HG03025 (cell line): ENCODE data around the gene HEATR5A.
"Not testable (repeated sequence)": the region's sequence is repeated elsewhere in the genome, so short reads cannot be mapped to it uniquely, and the experiment has no call there.

Source experiments
- ATAC-seq: cut with Tn5 transposase; IDR thresholded peaks from one replicate; pipeline ENCODE4 v1.9.1; 2021; ENCODE audit warnings: mild to moderate bottlenecking, moderate library complexity; ENCODE audit not compliant: unreplicated experiment, low FRiP score

Gene HEATR5A

GRCh38 chr14:31420319-31421111 lies at the start of gene HEATR5A:
HEATR5A (minus strand) TSS chr14:31420550; CDS start chr14:31402975, 17,575 bp downstream.
- ATAC-seq: peak; percentile 98

- ATAC-seq: no peak
These were observed 46.2 kb upstream of the HEATR5A start for GRCh38 chr14:31466554-31466953.

GRCh38 chr14:31465111-31465510 lies 44.8 kb upstream of the HEATR5A start:
- no peak for ATAC-seq

- not testable (repeated sequence) for ATAC-seq
These were observed 42.1 kb upstream of the HEATR5A start for GRCh38 chr14:31462450-31462849.

- ATAC-seq: no peak
These were observed 41.2 kb upstream of the HEATR5A start for GRCh38 chr14:31461545-31461944.

GRCh38 chr14:31457665-31458659 lies 37.6 kb upstream of the HEATR5A start:
- ATAC-seq: no peak

GRCh38 chr14:31456841-31457664 lies 36.7 kb upstream of the HEATR5A start, which contains the start of gene DTD2:
DTD2 (minus strand) TSS chr14:31457506; CDS start chr14:31457393, 113 bp downstream.
- ATAC-seq: peak; percentile 98

GRCh38 chr14:31449971-31450610 lies 29.7 kb upstream of the HEATR5A start:
- ATAC-seq: no peak

- ATAC-seq: no peak
These were observed 28.8 kb upstream of the HEATR5A start for GRCh38 chr14:31449136-31449535.

GRCh38 chr14:31445703-31446102 lies 25.4 kb upstream of the HEATR5A start:
- no peak for ATAC-seq

GRCh38 chr14:31442284-31442683 lies 21.9 kb upstream of the HEATR5A start:
- no peak for ATAC-seq

GRCh38 chr14:31441273-31442111 lies 21.1 kb upstream of the HEATR5A start:
- no peak for ATAC-seq

- ATAC-seq: no peak
These were observed 19.9 kb upstream of the HEATR5A start for GRCh38 chr14:31440280-31440679.

- no peak for ATAC-seq
These were observed 19.2 kb upstream of the HEATR5A start for GRCh38 chr14:31439561-31439960.

- not testable (repeated sequence) for ATAC-seq
These were observed 16.8 kb upstream of the HEATR5A start for GRCh38 chr14:31437045-31437691.

- ATAC-seq: no peak
These were observed 14.9 kb upstream of the HEATR5A start for GRCh38 chr14:31435276-31435675.

GRCh38 chr14:31430634-31431264 lies 10.4 kb upstream of the HEATR5A start:
- no peak for ATAC-seq

GRCh38 chr14:31429791-31430190 lies 9.4 kb upstream of the HEATR5A start:
- no peak for ATAC-seq
